Mucosa of descending colon (tissue), 3 donors: ENCODE data around the gene ZNF496. TPM values are rescaled to one million over a fixed set of nuclear protein-coding genes. Genes with fewer than 3 reads are reported as not detected.

Experiments
- ATAC-seq: fragments of 200-7000 bp; cut with Tn5 transposase; one replicate; pipeline ENCODE4 v1.9.1; 2020; ENCODE audit warnings: mild to moderate bottlenecking, moderate library complexity
- DNase-seq, 3 donors: peaks; one replicate each; pipeline ENCODE4 v3.0.0-alpha.2; 2020
- H3K36me3 ChIP-seq: fragments of 200-600 bp; one replicate; pipeline ENCODE4 v1.8.0; 2021; ENCODE audit warnings: low read depth, mild to moderate bottlenecking
- H3K4me1 ChIP-seq: fragments of 200-600 bp; one replicate; pipeline ENCODE4 v1.8.0; 2021; ENCODE audit warnings: low read depth, mild to moderate bottlenecking
- H3K4me3 ChIP-seq: fragments of 200-600 bp; one replicate; pipeline ENCODE4 v1.8.0; 2021; ENCODE audit warnings: mild to moderate bottlenecking
- H3K9me3 ChIP-seq: fragments of 200-600 bp; one replicate; pipeline ENCODE4 v1.8.0; 2021; ENCODE audit warnings: mild to moderate bottlenecking
- CTCF ChIP-seq: fragments of 200-600 bp; IDR thresholded peaks from one replicate; pipeline ENCODE4 v1.8.0; 2022; ENCODE audit warnings: antibody characterized with exemption, mild to moderate bottlenecking
- intact Hi-C, 2 donors: fragments of 100-400 bp; cut with DNase I in 1 of 2; cut with micrococcal nuclease in 1 of 2; formaldehyde crosslinking; loops; one replicate each; pipeline versions ENCODE4 v1.11.0 to v1.11.1; 2022; cut with DNase I, micrococcal nuclease
- total RNA-seq, 3 donors: library from RNA; stranded (reverse); fragmentation: NEBNext Ultra II Directional in 2 of 3; extraction: Animal tissue kit (Norgen Biotek cat#: 25700) in 2 of 3; gene quantifications; one replicate each; pipeline versions ENCODE4 v1.2.1 to v1.2.4, GENCODE V29; 2021 to 2023
- donor health status: DM: no; HTN: no; CAD: no; lungs with moderate emphysema.
- donor health status: DM: no; HTN: no; CAD: no.
- donor health status: DM: no; HTN: yes; CAD: no.

ZNF496 gene
- total RNA-seq, 3 donors from 2014 or later: 13.3 to 26.5 (median 18.0) TPM

GRCh38 chr1:247373721-247374141 lies 42.1 kb upstream of the ZNF496 start:
- Histone ChIP-seq H3K36me3 (no peaks in the 10 kb centered on the region), H3K4me1 (no peaks in the 10 kb centered on the region), H3K9me3 (no peaks in the 10 kb centered on the region), H3K4me3 (no peak overlapping the region)
- peak; percentile 25 for TF ChIP-seq CTCF
- intact Hi-C loops: no loop called here
- ATAC-seq: peak; percentile 69
- peak in 2 of 3 donors; percentile 56 to 61 for DNase-seq

GRCh38 chr1:247371801-247372259 lies 40.2 kb upstream of the ZNF496 start:
- DNase-seq: no peak
- intact Hi-C loops: no loop called here
- no peak for ATAC-seq
- no peaks in the 10 kb centered on the region for H3K36me3 ChIP-seq
- no peaks in the 10 kb centered on the region for H3K4me1 ChIP-seq
- no peak for TF ChIP-seq CTCF
- no peak overlapping the region for H3K4me3 ChIP-seq
- no peaks in the 10 kb centered on the region for H3K9me3 ChIP-seq

GRCh38 chr1:247370786-247371732 lies 39.4 kb upstream of the ZNF496 start:
- no peaks in the 10 kb centered on the region for H3K4me1 ChIP-seq
- DNase-seq (no peak), ATAC-seq (no peak)
- TF ChIP-seq CTCF: no peak
- H3K36me3 ChIP-seq: no peaks in the 10 kb centered on the region
- H3K4me3 ChIP-seq: no peak overlapping the region
- intact Hi-C loops: no loop called here
- no peaks in the 10 kb centered on the region for H3K9me3 ChIP-seq

- Histone ChIP-seq H3K4me3 (no peak overlapping the region), H3K9me3 (no peaks in the 10 kb centered on the region), H3K36me3 (no peaks in the 10 kb centered on the region), H3K4me1 (no peaks in the 10 kb centered on the region)
- TF ChIP-seq CTCF: no peak
- ATAC-seq: no peak
- intact Hi-C loops: no loop called here
- no peak for DNase-seq
Measured at GRCh38 chr1:247368490-247369145, 37.0 kb upstream of the ZNF496 start.

GRCh38 chr1:247367786-247368422 lies 36.2 kb upstream of the ZNF496 start:
- no peak for TF ChIP-seq CTCF
- intact Hi-C loops: no loop called here
- H3K4me3 ChIP-seq: no peak overlapping the region
- ATAC-seq: no peak
- H3K36me3 ChIP-seq: no peaks in the 10 kb centered on the region
- no peaks in the 10 kb centered on the region for H3K9me3 ChIP-seq
- no peak for DNase-seq
- no peaks in the 10 kb centered on the region for H3K4me1 ChIP-seq
